Gastroesophageal sphincter (tissue), 4 donors: ENCODE measurements around the gene STXBP1. TPM values are rescaled to one million over a fixed set of nuclear protein-coding genes. Genes with fewer than 3 reads are reported as not detected.
"Not testable (repeated sequence)": the region's sequence is repeated elsewhere in the genome, so short reads cannot be mapped to it uniquely, and the experiment has no call there.

Experiments used
- ATAC-seq: fragments of 150-250 bp; one replicate; pipeline ENCODE4 v1.9.1; 2016; ENCODE audit warnings: mild to moderate bottlenecking, moderate library complexity
- H3K27ac ChIP-seq, 4 donors: fragments of 200-600 bp; sonication (generic) in 3 of 4; 1 replicate in 3 of 4; 2 replicates in 1 of 4; pipeline ENCODE4 v1.5.1; 2016 to 2019
- H3K27me3 ChIP-seq: fragments of 200-600 bp; sonication (generic); one replicate; pipeline ENCODE4 v1.5.1; 2019
- H3K36me3 ChIP-seq, 2 donors: fragments of 200-600 bp; sonication (generic); one replicate each; pipeline ENCODE4 v1.5.1; 2019; ENCODE audit warnings: control low read depth in 1 of 2
- H3K4me1 ChIP-seq, 3 donors: fragments of 200-600 bp; sonication (generic); 1 replicate in 2 of 3; 2 replicates in 1 of 3; pipeline ENCODE4 v1.5.1; 2016 to 2019; ENCODE audit warnings: control low read depth in 2 of 3
- H3K4me3 ChIP-seq, 2 donors: fragments of 200-600 bp; sonication (generic); one replicate each; pipeline ENCODE4 v1.5.1; 2019; ENCODE audit warnings: mild to moderate bottlenecking in 1 of 2, moderate library complexity in 1 of 2
- H3K9me3 ChIP-seq, 3 donors: fragments of 200-600 bp; sonication (generic); one replicate each; pipeline ENCODE4 v1.5.1; 2017 to 2019; ENCODE audit warnings: control low read depth in 2 of 3
- EP300 ChIP-seq: sonication (generic); formaldehyde crosslinking; IDR thresholded peaks from one replicate; pipeline ENCODE4 v1.6.1; 2017; ENCODE audit warnings: antibody characterized with exemption, mild to moderate bottlenecking
- POLR2A ChIP-seq, 2 donors: fragments of 450-650 bp; IDR thresholded peaks; one replicate each; pipeline ENCODE4 v1.6.1; 2017; ENCODE audit warnings: antibody characterized with exemption in 2 of 2, mild to moderate bottlenecking in 2 of 2, moderate library complexity in 1 of 2
- POLR2AphosphoS5 ChIP-seq: sonication (generic); formaldehyde crosslinking; IDR thresholded peaks from one replicate; pipeline ENCODE4 v1.6.1; 2017; ENCODE audit warnings: antibody characterized with exemption
- WGBS, 2 donors: methylation state at CpG; one replicate each; pipeline ENCODE4 v1.1.5; 2018; ENCODE audit warnings: low coverage in 1 of 2; 5-methylcytosine and 5-hydroxymethylcytosine counted together
- total RNA-seq, 4 donors: library from RNA; depleted of rRNA; stranded (reverse); fragments of >200 nt; gene quantifications; one replicate each; pipeline ENCODE4 v1.1.0, GENCODE V29; 2016
- TF ChIP-seq, protein P1 (sequence below), 4 experiments: fragments of 200-600 bp in 2 of 4; fragments of 450-650 bp in 2 of 4; sonication (generic) in 1 of 4; IDR thresholded peaks; one replicate each; pipeline ENCODE4 v1.5.1; 2017 to 2019; ENCODE audit warnings: antibody characterized with exemption in 4 of 4, mild to moderate bottlenecking in 2 of 4, moderate library complexity in 2 of 4

The STXBP1 gene
- total RNA-seq, 4 donors from 2014 or later = 25.7 to 47.0 (median 33.1) TPM

DNA sequence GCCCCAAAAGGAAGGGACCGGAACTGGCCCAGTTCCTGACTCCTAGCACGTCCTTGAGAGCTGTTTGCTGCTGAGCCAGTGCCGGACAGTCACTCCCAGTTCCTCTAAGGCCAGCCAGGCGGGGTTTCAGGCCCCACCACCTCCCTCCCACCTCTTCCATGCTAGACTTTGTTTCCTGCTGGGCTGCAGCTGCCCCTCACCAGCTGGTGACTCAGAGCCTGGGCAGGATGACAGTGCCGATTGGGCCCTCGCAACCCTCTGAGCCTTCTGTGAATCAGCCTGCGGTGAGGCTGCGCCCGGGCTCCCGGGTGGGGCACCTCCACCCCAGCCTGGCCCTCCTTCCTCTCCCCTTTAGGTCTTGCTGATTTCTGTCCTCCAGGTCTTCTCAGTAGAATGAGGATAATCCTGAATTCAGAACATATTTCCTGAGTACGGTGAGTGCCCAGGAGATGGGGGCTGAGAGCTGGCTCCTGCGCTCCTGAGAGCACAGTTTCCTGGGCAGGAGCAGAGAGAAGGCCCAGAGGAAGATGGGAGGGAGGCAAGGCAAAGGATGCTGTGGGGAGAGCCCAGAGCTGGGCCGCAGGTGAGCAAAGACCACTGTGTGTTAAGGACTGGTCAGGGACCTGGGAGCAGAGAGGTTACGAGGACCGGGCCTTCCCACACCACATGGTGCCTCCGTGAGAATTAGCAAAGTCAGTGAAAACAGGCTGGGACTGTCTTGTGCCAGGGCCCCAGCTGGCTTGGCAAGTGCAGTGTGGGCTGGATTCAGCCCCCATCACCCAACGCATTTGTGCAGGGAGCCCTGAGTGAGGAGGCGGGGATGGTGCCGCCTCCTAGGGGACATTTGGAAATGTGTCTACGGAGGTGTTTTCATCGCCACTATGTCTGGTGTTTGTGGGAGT lies 32.9 kb upstream of the STXBP1 start:
- Histone ChIP-seq H3K4me1 (peaks cover 0 to 66% (median 22%) of the 10 kb centered on the region in 3 donors), H3K4me3 (peak overlapping the region; percentile 16 to 43), H3K36me3 (no peaks in the 10 kb centered on the region), H3K27ac (peak overlapping the region; percentile 86 to 91 (median 90)), H3K27me3 (no peaks in the 10 kb centered on the region), H3K9me3 (no peaks in the 10 kb centered on the region)
- TF ChIP-seq, protein P1, sequence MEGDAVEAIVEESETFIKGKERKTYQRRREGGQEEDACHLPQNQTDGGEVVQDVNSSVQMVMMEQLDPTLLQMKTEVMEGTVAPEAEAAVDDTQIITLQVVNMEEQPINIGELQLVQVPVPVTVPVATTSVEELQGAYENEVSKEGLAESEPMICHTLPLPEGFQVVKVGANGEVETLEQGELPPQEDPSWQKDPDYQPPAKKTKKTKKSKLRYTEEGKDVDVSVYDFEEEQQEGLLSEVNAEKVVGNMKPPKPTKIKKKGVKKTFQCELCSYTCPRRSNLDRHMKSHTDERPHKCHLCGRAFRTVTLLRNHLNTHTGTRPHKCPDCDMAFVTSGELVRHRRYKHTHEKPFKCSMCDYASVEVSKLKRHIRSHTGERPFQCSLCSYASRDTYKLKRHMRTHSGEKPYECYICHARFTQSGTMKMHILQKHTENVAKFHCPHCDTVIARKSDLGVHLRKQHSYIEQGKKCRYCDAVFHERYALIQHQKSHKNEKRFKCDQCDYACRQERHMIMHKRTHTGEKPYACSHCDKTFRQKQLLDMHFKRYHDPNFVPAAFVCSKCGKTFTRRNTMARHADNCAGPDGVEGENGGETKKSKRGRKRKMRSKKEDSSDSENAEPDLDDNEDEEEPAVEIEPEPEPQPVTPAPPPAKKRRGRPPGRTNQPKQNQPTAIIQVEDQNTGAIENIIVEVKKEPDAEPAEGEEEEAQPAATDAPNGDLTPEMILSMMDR (IDR thresholded peaks at IDR 0.05) = peak in 3 of 4 experiments; percentile 33 to 60 (median 38)
- no peak for TF ChIP-seq EP300
- TF ChIP-seq POLR2AphosphoS5 = peak; percentile 92
- TF ChIP-seq POLR2A (IDR thresholded peaks at IDR 0.05) = peak; percentile 18 to 35
- 8 to 23% methylated on average over 5 to 14 of the region's 21 CpGs for WGBS, 2 donors
- peak; percentile 96 for ATAC-seq

DNA sequence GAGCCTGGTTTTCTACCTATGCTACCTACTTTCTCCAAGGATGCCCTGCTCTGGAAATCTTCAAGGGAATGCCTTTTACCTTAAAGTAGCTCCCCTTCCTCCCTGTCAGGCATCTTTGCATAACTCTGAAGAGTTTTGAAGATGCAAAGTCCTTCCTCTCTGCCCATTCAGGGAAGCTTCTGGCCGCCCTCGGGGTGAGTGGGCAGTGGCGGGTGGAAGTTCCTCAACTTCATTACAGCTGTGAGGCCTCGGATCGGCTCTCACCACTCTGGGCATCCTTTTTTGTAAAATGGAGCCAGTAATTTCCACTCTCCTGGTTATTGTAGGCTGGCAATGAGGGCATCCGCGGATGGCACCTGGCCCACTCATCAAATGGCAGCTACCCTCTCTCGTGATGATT lies 31.7 kb upstream of the STXBP1 start:
- H3K4me1 ChIP-seq = peaks cover 0 to 59% (median 14%) of the 10 kb centered on the region in 3 donors
- H3K4me3 ChIP-seq = no peak overlapping the region
- peak overlapping the region in 3 of 4 donors; percentile 39 to 91 (median 90) for H3K27ac ChIP-seq
- H3K27me3 ChIP-seq = no peaks in the 10 kb centered on the region
- no peak for ATAC-seq
- 33 to 76% methylated on average over 2 to 5 of the region's 8 CpGs for WGBS, 2 donors
- no peaks in the 10 kb centered on the region for H3K9me3 ChIP-seq
- no peak for TF ChIP-seq POLR2AphosphoS5
- no peak for TF ChIP-seq EP300
- no peak for TF ChIP-seq POLR2A (IDR thresholded peaks at IDR 0.05)
- TF ChIP-seq, protein P1 (IDR thresholded peaks at IDR 0.05) = no peak
- H3K36me3 ChIP-seq = no peaks in the 10 kb centered on the region

DNA sequence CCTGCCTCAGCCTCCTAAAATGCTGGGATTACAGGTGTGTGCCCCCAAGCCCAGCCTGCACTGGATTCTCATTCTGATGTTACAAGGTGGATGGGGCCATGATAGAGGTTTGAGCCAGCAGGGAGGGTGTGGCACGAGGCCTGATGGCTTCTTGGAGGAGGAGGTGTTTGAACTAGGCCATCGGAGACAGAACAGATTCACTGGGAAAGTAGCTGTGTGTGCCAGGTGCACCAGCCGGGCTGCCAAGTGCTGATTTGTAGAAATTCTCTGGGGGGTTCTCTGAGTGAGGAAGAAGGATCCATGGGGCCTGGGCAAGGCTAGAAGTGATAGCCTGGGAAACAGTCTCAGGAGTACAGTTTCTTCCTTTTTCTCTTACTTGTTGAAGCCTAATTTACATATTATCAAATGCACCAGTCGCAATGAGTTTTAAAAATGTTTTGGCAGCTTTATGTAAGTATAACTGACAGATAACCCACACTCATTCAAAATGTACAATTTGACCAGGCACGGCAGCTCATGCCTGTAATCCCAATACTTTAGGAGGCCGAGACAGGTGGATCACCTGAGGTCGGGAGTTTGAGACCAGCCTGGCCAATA lies 31.1 kb upstream of the STXBP1 start:
- TF ChIP-seq POLR2AphosphoS5 (no peak), POLR2A (IDR thresholded peaks at IDR 0.05) (no peak)
- Histone ChIP-seq H3K27ac (peak overlapping the region in 2 of 4 donors; percentile 90 to 91), H3K4me1 (peaks cover 0 to 59% (median 14%) of the 10 kb centered on the region in 3 donors), H3K36me3 (no peaks in the 10 kb centered on the region), H3K9me3 (no peaks in the 10 kb centered on the region), H3K4me3 (no peak overlapping the region), H3K27me3 (no peaks in the 10 kb centered on the region)
- 80 to 82% methylated on average over 3 to 6 of the region's 7 CpGs for WGBS, 2 donors
- ATAC-seq = no peak

DNA sequence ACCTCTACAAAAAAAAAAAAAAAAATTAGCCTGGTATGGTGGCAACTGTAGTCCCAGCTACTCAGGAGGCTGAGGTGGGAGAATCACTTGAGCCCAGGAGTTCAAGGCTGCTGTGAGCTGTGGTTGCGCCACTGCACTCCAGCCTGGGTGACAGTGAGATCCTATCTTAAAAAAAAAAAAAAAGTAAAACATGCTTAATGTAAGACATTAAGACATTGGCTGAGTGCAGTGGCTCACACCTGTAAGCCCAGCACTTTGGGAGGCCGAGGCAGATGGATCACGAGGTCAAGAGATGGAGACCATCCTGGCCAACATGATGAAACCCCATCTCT lies 27.6 kb upstream of the STXBP1 start:
- not testable (repeated sequence) for H3K9me3 ChIP-seq, H3K4me3 ChIP-seq, ATAC-seq, H3K36me3 ChIP-seq, H3K27me3 ChIP-seq
- Histone ChIP-seq H3K4me1 (peaks cover 0 to 50% (median 5%) of the 10 kb centered on the region in 3 donors), H3K27ac (peak overlapping the region in 3 of 4 donors; percentile 1 to 75 (median 65))
- 93 to 100% methylated on average over 1 to 3 of the region's 3 CpGs for WGBS, 2 donors

DNA sequence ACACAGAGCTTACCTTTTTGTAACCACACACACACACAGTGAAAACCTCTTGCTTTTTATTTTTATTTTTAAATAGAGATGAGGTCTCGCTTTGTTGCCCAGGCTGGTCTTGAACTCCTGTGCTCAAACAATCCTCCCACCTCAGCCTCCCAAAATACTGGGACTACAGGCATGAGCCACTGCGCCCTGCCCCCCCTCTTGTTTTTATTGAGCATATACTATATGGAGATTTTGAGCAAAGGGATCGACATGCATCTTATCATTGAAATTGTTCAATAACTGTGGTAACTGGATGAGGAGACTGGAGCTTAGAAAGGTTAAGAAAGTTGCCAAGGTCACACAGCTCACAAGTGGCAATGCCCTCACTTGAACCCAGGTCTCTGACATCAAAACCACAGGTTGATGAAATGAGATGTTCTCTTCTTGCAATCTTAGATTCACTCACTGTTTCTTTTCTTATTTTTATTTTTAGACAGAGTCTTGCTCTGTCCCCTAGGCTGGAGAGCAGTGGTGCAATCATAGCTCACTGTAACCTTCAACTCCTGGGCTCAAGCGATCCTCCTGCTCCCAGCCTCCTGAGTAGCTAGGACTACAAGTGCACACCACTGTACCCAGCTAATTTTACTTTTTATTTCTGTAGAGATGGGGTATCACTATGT lies 26.8 kb upstream of the STXBP1 start:
- TF ChIP-seq POLR2AphosphoS5 (no peak), EP300 (no peak), POLR2A (IDR thresholded peaks at IDR 0.05) (no peak)
- TF ChIP-seq, protein P1 (IDR thresholded peaks at IDR 0.05) = no peak
- H3K9me3 ChIP-seq = no peaks in the 10 kb centered on the region
- H3K4me3 ChIP-seq = no peak overlapping the region
- no peaks in the 10 kb centered on the region for H3K27me3 ChIP-seq
- peaks cover 0 to 44% (median 0%) of the 10 kb centered on the region in 3 donors for H3K4me1 ChIP-seq
- H3K36me3 ChIP-seq = no peaks in the 10 kb centered on the region
- H3K27ac ChIP-seq = peak overlapping the region in 2 of 4 donors; percentile 20 to 75
- 84 to 95% methylated on average over 2 to 4 of the region's 4 CpGs for WGBS, 2 donors
- no peak for ATAC-seq
